ENCODE results near the gene UCKL1.

DNA sequence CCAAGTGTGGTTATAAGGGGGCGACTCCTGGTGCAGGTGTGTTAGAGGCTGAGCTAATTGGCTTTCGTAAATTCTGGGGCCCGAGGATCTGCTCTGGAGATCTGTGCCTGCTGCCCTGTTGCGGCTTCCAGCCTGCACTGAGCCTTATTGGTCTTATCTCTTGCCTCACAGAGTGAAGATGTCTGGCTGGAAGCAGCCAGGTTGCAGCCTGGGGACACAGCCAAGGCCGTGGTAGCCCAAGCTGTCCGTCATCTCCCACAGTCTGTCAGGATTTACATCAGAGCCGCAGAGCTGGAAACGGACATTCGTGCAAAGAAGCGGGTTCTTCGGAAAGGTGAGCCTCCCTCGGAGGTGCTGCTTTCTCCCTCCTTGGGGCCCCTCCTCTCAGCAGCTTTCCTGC, 44.7 kb upstream of the UCKL1 start:
- TF ChIP-seq, protein P1, sequence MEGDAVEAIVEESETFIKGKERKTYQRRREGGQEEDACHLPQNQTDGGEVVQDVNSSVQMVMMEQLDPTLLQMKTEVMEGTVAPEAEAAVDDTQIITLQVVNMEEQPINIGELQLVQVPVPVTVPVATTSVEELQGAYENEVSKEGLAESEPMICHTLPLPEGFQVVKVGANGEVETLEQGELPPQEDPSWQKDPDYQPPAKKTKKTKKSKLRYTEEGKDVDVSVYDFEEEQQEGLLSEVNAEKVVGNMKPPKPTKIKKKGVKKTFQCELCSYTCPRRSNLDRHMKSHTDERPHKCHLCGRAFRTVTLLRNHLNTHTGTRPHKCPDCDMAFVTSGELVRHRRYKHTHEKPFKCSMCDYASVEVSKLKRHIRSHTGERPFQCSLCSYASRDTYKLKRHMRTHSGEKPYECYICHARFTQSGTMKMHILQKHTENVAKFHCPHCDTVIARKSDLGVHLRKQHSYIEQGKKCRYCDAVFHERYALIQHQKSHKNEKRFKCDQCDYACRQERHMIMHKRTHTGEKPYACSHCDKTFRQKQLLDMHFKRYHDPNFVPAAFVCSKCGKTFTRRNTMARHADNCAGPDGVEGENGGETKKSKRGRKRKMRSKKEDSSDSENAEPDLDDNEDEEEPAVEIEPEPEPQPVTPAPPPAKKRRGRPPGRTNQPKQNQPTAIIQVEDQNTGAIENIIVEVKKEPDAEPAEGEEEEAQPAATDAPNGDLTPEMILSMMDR (IDR thresholded peaks at IDR 0.05), result no peak
- no peak for TF ChIP-seq POLR2AphosphoS5 (IDR thresholded peaks at IDR 0.05; ENCODE audit: low read depth, low read length)
